Lung (tissue), 12 donors: ENCODE results near the gene PTS. TPM values are rescaled to one million over a fixed set of nuclear protein-coding genes. Genes with fewer than 3 reads are reported as not detected.

Experiments used
- ATAC-seq: fragments of 200-7000 bp; cut with Tn5 transposase; one replicate; pipeline ENCODE4 v1.9.1; 2020; ENCODE audit warnings: moderate number of reproducible peaks; ENCODE audit not compliant: insufficient read depth, low FRiP score
- DNase-seq, 3 donors: peaks; one replicate each; pipeline ENCODE4 v3.0.0-alpha.2; 2013 to 2017
- H3K27ac ChIP-seq, 2 donors: one replicate each; pipeline ENCODE4 v1.5.1; 2013; ENCODE audit warnings: mild to moderate bottlenecking in 2 of 2, moderate library complexity in 2 of 2, control low read depth in 1 of 2, inconsistent platforms in 1 of 2, low read depth in 1 of 2, low read length in 1 of 2
- H3K27me3 ChIP-seq, 3 donors: one replicate each; pipeline ENCODE4 v1.5.1; 2013; ENCODE audit warnings: low read length in 2 of 3; ENCODE audit not compliant: control insufficient read depth in 3 of 3, insufficient read depth in 3 of 3
- H3K36me3 ChIP-seq, 4 donors: one replicate each; pipeline ENCODE4 v1.5.1; 2013; ENCODE audit warnings: low read length in 4 of 4, mild to moderate bottlenecking in 1 of 4, moderate library complexity in 1 of 4; ENCODE audit not compliant: control insufficient read depth in 4 of 4, insufficient read depth in 4 of 4
- H3K4me1 ChIP-seq, 5 donors: one replicate each; pipeline ENCODE4 v1.5.1; 2013; ENCODE audit warnings: low read length in 5 of 5, mild to moderate bottlenecking in 2 of 5, moderate library complexity in 1 of 5; ENCODE audit not compliant: control insufficient read depth in 5 of 5, insufficient read depth in 5 of 5
- H3K4me3 ChIP-seq: one replicate; pipeline ENCODE4 v1.5.1; 2013; ENCODE audit warnings: mild to moderate bottlenecking, control low read depth, moderate library complexity
- H3K9ac ChIP-seq, 2 donors: one replicate each; pipeline ENCODE4 v1.5.1; 2013; ENCODE audit warnings: low read length in 2 of 2, control low read depth in 1 of 2; ENCODE audit not compliant: insufficient read depth in 1 of 2
- H3K9me3 ChIP-seq, 4 donors: one replicate each; pipeline ENCODE4 v1.5.1; 2013; ENCODE audit warnings: low read length in 3 of 4, mild to moderate bottlenecking in 1 of 4, moderate library complexity in 1 of 4; ENCODE audit not compliant: control insufficient read depth in 4 of 4, insufficient read depth in 3 of 4
- CTCF ChIP-seq: IDR thresholded peaks from 2 replicates; pipeline ENCODE4 v1.5.1; 2012; ENCODE audit warnings: mild to moderate bottlenecking; ENCODE audit errors: control extremely low read depth, extremely low read depth
- WGBS, 2 donors: extraction: QIAGEN DNeasy Blood & Tissue Kit; methylation state at CpG; one replicate each; pipeline ENCODE4 v1.1.7; 2013; 5-methylcytosine and 5-hydroxymethylcytosine counted together
- polyA plus RNA-seq, 2 donors: library from polyadenylated mRNA; stranded (reverse); fragments of 200-250 nt; gene quantifications; one replicate each; pipeline ENCODE4 v1.2.1, GENCODE V29; 2013
- total RNA-seq, 2 donors: library from RNA; depleted of rRNA in 1 of 2; stranded (reverse); fragments of >200 nt in 1 of 2; gene quantifications; one replicate each; pipeline ENCODE4 v1.2.1, GENCODE V29; 2014 to 2021
- donor health status: control.
- donor health status: control.
- donor health status: Bipolar disorder and iron deficiency.
- donor health status: healthy.
- donor health status: DM: yes; HTN: yes; CAD: no.

Gene PTS
- total and polyA plus RNA-seq, 4 donors, result 19.3 to 60.5 (median 25.1) TPM

GRCh38 chr11:112216561-112217105 is 9.6 kb upstream of the PTS start:
- Histone ChIP-seq H3K4me3 (no peak overlapping the region), H3K4me1 (peaks cover 0 to 10% (median 6%) of the 10 kb centered on the region in 5 donors), H3K27me3 (no peaks in the 10 kb centered on the region), H3K9me3 (no peaks in the 10 kb centered on the region), H3K27ac (no peak overlapping the region), H3K36me3 (peaks cover 0 to 3% (median 0%) of the 10 kb centered on the region in 4 donors), H3K9ac (no peak overlapping the region)
- 92 to 96% methylated on average over 1 of the region's 1 CpG for WGBS, 2 donors
- peak in 2 of 3 donors; percentile 40 to 42 for DNase-seq
- TF ChIP-seq CTCF, result no peak
- ATAC-seq, result no peak

GRCh38 chr11:112219476-112220232 is 6.6 kb upstream of the PTS start:
- no peaks in the 10 kb centered on the region for H3K27me3 ChIP-seq
- H3K9ac ChIP-seq, result no peak overlapping the region
- peaks cover 0 to 10% (median 0%) of the 10 kb centered on the region in 5 donors for H3K4me1 ChIP-seq
- ATAC-seq (peak; percentile 95), DNase-seq (peak; percentile 40 to 90 (median 83))
- H3K27ac ChIP-seq, result no peak overlapping the region
- WGBS, 2 donors, result 34 to 35% methylated on average over 7 of the region's 7 CpGs
- peaks cover 0 to 3% (median 0%) of the 10 kb centered on the region in 4 donors for H3K36me3 ChIP-seq
- TF ChIP-seq CTCF, result peak; percentile 84
- H3K9me3 ChIP-seq, result no peaks in the 10 kb centered on the region
- no peak overlapping the region for H3K4me3 ChIP-seq

- no peak overlapping the region for H3K4me3 ChIP-seq
- DNase-seq, result peak in 1 of 3 donors; percentile 28
- peaks cover 0 to 3% (median 0%) of the 10 kb centered on the region in 4 donors for H3K36me3 ChIP-seq
- H3K9ac ChIP-seq, result no peak overlapping the region
- TF ChIP-seq CTCF, result no peak
- no peak for ATAC-seq
- peaks cover 0 to 5% (median 0%) of the 10 kb centered on the region in 5 donors for H3K4me1 ChIP-seq
- no peak overlapping the region for H3K27ac ChIP-seq
- H3K9me3 ChIP-seq, result no peaks in the 10 kb centered on the region
- WGBS, 2 donors, result 45 to 60% methylated on average over 3 of the region's 3 CpGs
- H3K27me3 ChIP-seq, result no peaks in the 10 kb centered on the region
Measured at GRCh38 chr11:112221274-112221835, 4.9 kb upstream of the PTS start.
